ENCODE measurements around the gene CALHM1. TPM values are rescaled to one million over a fixed set of nuclear protein-coding genes. Genes with fewer than 3 reads are reported as not detected.

Gene CALHM1
- total and polyA plus RNA-seq, 4 donors: not detected

- Histone ChIP-seq H3K9me3 (ENCODE audit: control insufficient read depth in 4 of 4, low read length in 3 of 4) (no peaks in the 10 kb centered on the region), H3K4me3 (ENCODE audit: low read depth in 1 of 3, low read length in 3 of 3) (no peak overlapping the region), H3K9ac (ENCODE audit: low read depth in 1 of 2, low read length in 2 of 2) (no peak overlapping the region), H3K36me3 (ENCODE audit: control insufficient read depth in 4 of 4, insufficient read depth in 3 of 4, low read depth in 1 of 4, low read length in 3 of 4) (no peaks in the 10 kb centered on the region), H3K4me1 (ENCODE audit: control insufficient read depth in 4 of 4, insufficient read depth in 4 of 4, low read length in 3 of 4) (no peaks in the 10 kb centered on the region), H3K27ac (ENCODE audit: low read depth in 1 of 2, low read length in 2 of 2) (no peak overlapping the region), H3K27me3 (ENCODE audit: control insufficient read depth in 4 of 4, insufficient read depth in 4 of 4, low read length in 3 of 4) (no peaks in the 10 kb centered on the region)
- WGBS: 66% methylated on average over 4 of the region's 4 CpGs
- TF ChIP-seq RAD21 (IDR thresholded peaks at IDR 0.05) (no peak), YY1 (IDR thresholded peaks at IDR 0.05) (no peak), HNF4G (IDR thresholded peaks at IDR 0.05) (no peak), TAF1 (conservative IDR thresholded peaks at IDR 0.05) (no peak), CTCF (IDR thresholded peaks at IDR 0.05; ENCODE audit: low read depth, low read length, missing input control) (no peak), JUND (IDR thresholded peaks at IDR 0.05) (no peak), GABPA (IDR thresholded peaks at IDR 0.05 in 1 of 2, conservative IDR thresholded peaks at IDR 0.05 in 1 of 2) (no peak), SP1 (IDR thresholded peaks at IDR 0.05) (no peak), HNF4A (conservative IDR thresholded peaks at IDR 0.05) (no peak)
- TF ChIP-seq, protein P1, sequence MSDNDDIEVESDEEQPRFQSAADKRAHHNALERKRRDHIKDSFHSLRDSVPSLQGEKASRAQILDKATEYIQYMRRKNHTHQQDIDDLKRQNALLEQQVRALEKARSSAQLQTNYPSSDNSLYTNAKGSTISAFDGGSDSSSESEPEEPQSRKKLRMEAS (IDR thresholded peaks at IDR 0.05): no peak
- no peak for DNase-seq (ENCODE audit: low spot score)
Measured at GRCh38 chr10:103459615-103460014, 915 bp upstream of the CALHM1 start.

GRCh38 chr10:103457896-103458583 lies 660 bp downstream of the CALHM1 start:
- no peak for DNase-seq (ENCODE audit: low spot score)
- no peaks in the 10 kb centered on the region for H3K4me1 ChIP-seq (ENCODE audit: control insufficient read depth in 4 of 4, insufficient read depth in 4 of 4, low read length in 3 of 4)
- H3K9me3 ChIP-seq (ENCODE audit: control insufficient read depth in 4 of 4, low read length in 3 of 4): no peaks in the 10 kb centered on the region
- WGBS: 96% methylated on average over 39 of the region's 39 CpGs
- H3K4me3 ChIP-seq (ENCODE audit: low read depth in 1 of 3, low read length in 3 of 3): no peak overlapping the region
- H3K9ac ChIP-seq (ENCODE audit: low read depth in 1 of 2, low read length in 2 of 2): no peak overlapping the region
- TF ChIP-seq JUND (IDR thresholded peaks at IDR 0.05): no peak
- no peak for TF ChIP-seq REST (IDR thresholded peaks at IDR 0.05)
- TF ChIP-seq RAD21 (IDR thresholded peaks at IDR 0.05): no peak
- no peak for TF ChIP-seq GABPA (IDR thresholded peaks at IDR 0.05 in 1 of 2, conservative IDR thresholded peaks at IDR 0.05 in 1 of 2)
- no peak for TF ChIP-seq ATF3 (IDR thresholded peaks at IDR 0.05)
- TF ChIP-seq CTCF (IDR thresholded peaks at IDR 0.05; ENCODE audit: low read depth, low read length, missing input control): no peak
- TF ChIP-seq, protein P2, sequence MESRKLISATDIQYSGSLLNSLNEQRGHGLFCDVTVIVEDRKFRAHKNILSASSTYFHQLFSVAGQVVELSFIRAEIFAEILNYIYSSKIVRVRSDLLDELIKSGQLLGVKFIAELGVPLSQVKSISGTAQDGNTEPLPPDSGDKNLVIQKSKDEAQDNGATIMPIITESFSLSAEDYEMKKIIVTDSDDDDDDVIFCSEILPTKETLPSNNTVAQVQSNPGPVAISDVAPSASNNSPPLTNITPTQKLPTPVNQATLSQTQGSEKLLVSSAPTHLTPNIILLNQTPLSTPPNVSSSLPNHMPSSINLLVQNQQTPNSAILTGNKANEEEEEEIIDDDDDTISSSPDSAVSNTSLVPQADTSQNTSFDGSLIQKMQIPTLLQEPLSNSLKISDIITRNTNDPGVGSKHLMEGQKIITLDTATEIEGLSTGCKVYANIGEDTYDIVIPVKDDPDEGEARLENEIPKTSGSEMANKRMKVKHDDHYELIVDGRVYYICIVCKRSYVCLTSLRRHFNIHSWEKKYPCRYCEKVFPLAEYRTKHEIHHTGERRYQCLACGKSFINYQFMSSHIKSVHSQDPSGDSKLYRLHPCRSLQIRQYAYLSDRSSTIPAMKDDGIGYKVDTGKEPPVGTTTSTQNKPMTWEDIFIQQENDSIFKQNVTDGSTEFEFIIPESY (IDR thresholded peaks at IDR 0.05): no peak
- TF ChIP-seq FOXA1 (IDR thresholded peaks at IDR 0.05): no peak
- TF ChIP-seq HNF4A (conservative IDR thresholded peaks at IDR 0.05): no peak
- no peak for TF ChIP-seq NR2F2 (IDR thresholded peaks at IDR 0.05)
- no peak for TF ChIP-seq FOXA2 (IDR thresholded peaks at IDR 0.05)
- H3K27me3 ChIP-seq (ENCODE audit: control insufficient read depth in 4 of 4, insufficient read depth in 4 of 4, low read length in 3 of 4): no peaks in the 10 kb centered on the region
- H3K27ac ChIP-seq (ENCODE audit: low read depth in 1 of 2, low read length in 2 of 2): no peak overlapping the region
- H3K36me3 ChIP-seq (ENCODE audit: control insufficient read depth in 4 of 4, insufficient read depth in 3 of 4, low read depth in 1 of 4, low read length in 3 of 4): no peaks in the 10 kb centered on the region
